ENCODE data around the gene ITGA3.

ITGA3 gene

GRCh38 chr17:50055426-50056216, at the start of gene ITGA3:
Gene ITGA3, plus strand, starts transcription at chr17:50056110. Its CDS starts 330 bp downstream, at chr17:50056440.
- no peak for DNase-seq (ENCODE audit: low spot score)

- no peak for DNase-seq (ENCODE audit: low spot score)
Measured at GRCh38 chr17:50009282-50009681, 46.6 kb upstream of the ITGA3 start.

DNA sequence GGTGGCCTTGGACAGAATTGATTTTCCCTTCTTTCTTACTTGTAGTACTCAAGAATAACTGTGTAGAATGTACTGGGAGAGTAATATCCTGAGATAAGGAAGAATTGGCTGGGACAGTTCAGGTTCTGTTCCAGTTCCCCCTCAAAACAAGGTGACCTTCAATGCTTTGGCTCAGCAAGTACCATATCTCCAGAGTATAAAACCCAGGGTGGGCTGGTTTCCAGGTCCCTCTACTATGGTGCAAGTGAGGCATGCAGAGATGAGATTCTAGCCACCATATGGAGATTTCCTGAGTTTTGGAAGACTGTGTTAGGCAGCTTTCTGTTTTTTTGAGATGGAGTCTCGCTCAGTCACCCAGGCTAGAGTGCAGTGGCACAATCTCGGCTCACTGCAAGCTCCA, 42.8 kb upstream of the ITGA3 start:
- no peak for DNase-seq (ENCODE audit: low spot score)

DNA sequence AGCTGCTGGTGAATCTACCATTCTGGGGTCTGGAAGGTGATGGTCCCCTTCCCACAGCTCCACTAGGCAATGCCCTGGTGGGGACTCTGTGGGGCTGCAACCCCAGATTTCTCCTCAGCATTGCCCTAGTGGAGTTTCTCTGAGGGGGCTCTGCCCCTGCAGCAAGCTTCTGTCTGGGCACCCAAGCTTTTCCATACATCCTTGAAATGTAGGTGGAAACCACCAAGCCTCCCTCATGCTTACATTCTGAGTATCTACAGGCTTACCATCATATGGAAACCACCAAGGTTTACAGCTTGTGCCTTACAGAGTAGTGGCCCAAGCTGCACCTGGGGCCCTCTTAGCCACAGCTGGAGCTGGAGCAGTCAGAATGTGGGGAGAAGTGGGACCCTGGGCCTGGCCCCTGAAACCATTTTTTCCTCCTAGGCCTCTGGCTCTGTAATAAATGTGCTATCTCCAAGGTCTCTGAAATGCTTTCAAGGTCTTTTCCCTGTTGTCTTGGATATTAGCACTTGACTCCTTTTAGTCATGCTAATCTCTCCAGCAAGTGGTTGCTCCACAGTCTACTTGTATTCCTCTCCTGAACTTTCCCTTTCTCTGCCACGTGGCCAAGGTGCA, 41.3 kb upstream of the ITGA3 start:
- DNase-seq (ENCODE audit: low spot score): no peak

GRCh38 chr17:50015146-50015545, 40.8 kb upstream of the ITGA3 start:
- DNase-seq (ENCODE audit: low spot score): no peak

DNA sequence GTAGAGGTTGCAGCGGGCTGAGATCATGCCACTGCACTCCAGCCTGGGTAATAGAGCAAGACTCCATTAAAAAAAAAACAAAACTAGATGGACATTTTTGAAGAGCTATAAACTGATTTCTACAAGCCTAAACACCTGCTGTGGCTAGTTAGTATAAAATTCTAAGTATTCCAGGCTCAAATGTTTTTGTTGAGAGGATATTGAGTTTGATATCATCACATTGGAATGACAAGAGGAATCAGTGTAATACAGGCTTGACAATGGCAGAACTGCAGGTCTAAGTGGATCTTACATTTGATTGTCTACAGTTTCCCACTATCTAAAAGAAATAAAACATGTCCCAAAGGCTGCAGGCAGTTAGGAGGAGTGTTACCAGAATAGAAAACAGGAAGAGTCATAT, 37.0 kb upstream of the ITGA3 start:
- no peak for DNase-seq (ENCODE audit: low spot score)

GRCh38 chr17:50020841-50021599, 34.9 kb upstream of the ITGA3 start:
- no peak for DNase-seq (ENCODE audit: low spot score)

GRCh38 chr17:50021681-50022370, 34.1 kb upstream of the ITGA3 start:
- DNase-seq (ENCODE audit: low spot score): no peak

- DNase-seq (ENCODE audit: low spot score): no peak
Measured at GRCh38 chr17:50022463-50023130, 33.3 kb upstream of the ITGA3 start.

DNA sequence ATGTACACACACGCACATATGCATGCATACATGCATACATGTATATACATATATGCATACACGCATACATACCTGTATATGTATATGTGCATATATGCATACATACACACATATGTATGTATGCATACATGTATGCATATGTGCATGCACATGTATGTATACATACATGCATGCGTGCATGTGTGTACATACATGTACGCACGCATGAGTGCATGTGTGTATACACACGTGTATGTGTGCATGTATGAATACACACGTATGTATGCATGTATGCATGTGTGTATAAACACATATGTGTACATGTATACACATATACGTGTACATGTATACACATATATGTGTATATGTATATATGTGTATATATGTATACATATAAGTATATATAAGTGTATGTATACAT, 32.4 kb upstream of the ITGA3 start:
- no peak for DNase-seq (ENCODE audit: low spot score)

DNA sequence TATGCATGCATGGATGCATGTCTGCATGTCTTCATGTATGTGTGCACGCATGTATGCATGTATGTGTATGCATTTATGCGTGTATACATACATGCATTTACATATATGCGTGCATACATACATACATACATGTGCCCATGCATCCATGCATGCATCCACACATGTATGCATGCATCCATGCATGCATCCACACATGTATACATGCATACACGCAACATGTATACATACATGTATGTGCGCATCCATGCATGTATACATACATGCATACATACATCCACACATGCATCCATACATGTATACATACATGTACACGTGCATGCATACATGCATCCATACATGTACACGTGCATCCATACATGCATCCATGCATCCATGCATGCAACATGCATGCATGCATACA, 31.1 kb upstream of the ITGA3 start:
- no peak for DNase-seq (ENCODE audit: low spot score)

DNA sequence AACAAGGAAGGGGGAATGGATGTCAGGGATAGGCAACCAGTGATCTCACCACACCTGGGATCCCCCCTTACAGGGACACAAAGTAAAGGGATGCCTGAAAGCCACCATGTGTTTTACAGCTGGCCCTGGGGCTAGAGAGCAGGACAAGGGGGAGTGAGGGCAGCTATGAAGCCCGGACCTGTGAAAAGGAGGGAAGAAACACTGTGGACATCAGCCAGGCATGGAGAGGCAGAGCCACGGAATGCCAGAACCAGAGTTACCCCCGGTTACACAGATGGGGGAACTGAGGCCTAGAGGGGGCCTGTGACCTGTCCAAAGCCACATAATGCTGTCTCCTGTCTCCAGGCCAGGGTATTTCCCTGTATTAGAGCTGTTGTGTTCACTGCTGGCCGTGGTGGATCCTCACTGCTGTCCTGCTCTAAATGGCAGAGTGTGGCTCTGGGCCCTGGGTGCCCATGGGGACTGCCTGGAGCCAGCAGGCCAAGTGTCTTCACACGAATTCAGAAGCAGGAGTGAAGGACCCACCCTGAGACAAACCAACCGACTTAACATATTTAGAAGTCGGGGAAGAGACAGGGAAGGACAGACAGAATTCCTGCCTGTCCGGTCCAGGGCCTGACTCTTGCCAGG, 29.7 kb upstream of the ITGA3 start:
- no peak for DNase-seq (ENCODE audit: low spot score)

- peak; percentile 85 for DNase-seq (ENCODE audit: low spot score)
Measured at GRCh38 chr17:50026837-50027171, 29.1 kb upstream of the ITGA3 start.

GRCh38 chr17:50027172-50027880, 28.6 kb upstream of the ITGA3 start:
- DNase-seq (ENCODE audit: low spot score): no peak

- DNase-seq (ENCODE audit: low spot score): no peak
Measured at GRCh38 chr17:50027881-50028735, 27.8 kb upstream of the ITGA3 start.

- DNase-seq (ENCODE audit: low spot score): no peak
Measured at GRCh38 chr17:50028736-50029120, 27.2 kb upstream of the ITGA3 start.

- DNase-seq (ENCODE audit: low spot score): no peak
Measured at GRCh38 chr17:50029185-50029584, 26.7 kb upstream of the ITGA3 start.

GRCh38 chr17:50033316-50033715, 22.6 kb upstream of the ITGA3 start:
- DNase-seq (ENCODE audit: low spot score): no peak

DNA sequence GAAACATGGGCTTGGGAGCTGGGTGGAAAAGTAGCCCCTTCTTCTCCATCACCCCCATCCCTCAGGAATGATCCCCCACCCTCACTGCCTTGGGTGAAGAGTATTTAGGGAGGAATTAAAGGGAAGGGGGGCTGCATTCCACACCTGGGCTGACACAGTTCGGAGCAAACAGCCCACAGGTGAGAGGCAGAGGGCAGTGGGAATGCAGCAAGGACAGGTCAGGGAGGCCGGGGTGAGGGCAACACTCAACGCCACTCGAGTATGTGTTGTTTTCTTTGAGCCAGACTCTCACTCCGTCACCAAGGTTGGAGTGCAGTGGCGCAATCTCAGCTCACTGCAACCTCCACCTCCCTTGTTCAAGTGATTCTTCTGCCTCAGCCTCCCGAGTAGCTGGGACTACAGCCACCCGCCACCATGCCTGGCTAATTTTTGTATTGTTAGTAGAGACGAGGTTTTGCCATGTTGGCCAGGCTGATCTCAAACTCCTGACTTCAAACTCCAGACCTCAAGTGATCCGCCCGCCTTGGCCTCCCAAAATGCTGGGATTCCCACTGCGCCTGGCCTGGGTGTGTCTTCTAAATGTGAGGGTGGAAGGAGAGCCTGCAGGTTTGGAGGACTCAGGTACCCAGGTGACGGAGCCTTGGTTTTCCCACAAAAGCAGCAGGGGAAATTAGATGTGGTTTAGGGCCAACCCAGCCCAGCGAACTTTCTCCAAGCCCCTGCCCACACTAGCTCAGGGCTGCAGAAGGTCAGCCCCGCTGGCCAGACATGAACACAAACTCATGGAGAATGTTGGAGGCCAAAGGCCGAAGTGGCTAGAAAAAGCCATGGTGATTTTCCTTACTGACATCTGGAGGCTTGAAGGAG, 21.2 kb upstream of the ITGA3 start:
- DNase-seq (ENCODE audit: low spot score): no peak

Data from left forelimb (tissue), 1 donor.